Panc1 (cell line): Measurements from ENCODE around the gene EXOSC7.

Experiments used
- CTCF ChIP-seq: fragments of 450-650 bp; IDR thresholded peaks from 2 replicates; pipeline ENCODE4 v1.5.1; 2017; ENCODE audit warnings: mild to moderate bottlenecking
- POLR2AphosphoS5 ChIP-seq: IDR thresholded peaks from 2 replicates; pipeline ENCODE4 v1.6.1; 2012; ENCODE audit warnings: mild to moderate bottlenecking, low read depth, low read length, moderate library complexity
- SIN3A ChIP-seq: IDR thresholded peaks from 2 replicates; pipeline ENCODE4 v1.6.1; 2012; ENCODE audit warnings: low read depth, mild to moderate bottlenecking, low read length, moderate library complexity, borderline replicate concordance; ENCODE audit not compliant: insufficient read depth

- no peak; the same call in none of the 2 replicates for TF ChIP-seq CTCF
- no peak for TF ChIP-seq POLR2AphosphoS5
- TF ChIP-seq SIN3A: no peak
Observed at GRCh38 chr3:45055411-45056143, 79.5 kb downstream of the EXOSC7 start.
